GM18520 (cell line): Measurements from ENCODE around the gene KCNMA1.

Experiments
- ATAC-seq: cut with Tn5 transposase; IDR thresholded peaks from one replicate; pipeline ENCODE4 v1.9.1; 2021; ENCODE audit not compliant: unreplicated experiment

KCNMA1 gene

DNA sequence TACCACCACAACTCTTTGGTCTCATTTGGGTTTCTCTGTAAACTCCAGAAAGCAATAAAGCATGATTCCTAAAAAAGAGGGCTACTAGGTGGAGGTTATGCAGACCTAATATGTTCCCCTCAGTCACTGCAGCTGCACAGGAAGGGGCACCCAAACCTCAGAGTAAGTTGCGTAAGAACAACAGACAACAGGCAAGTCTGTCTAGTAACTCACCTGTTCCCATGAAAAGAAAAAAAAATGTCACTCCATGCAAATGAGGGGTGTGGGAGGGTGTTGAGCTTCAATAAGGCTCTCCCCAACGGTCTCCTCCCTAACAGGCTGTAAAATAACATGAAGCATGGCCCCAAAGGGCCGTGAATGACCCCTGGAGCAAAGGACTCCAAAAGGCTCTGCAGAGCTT, 461.4 kb downstream of the KCNMA1 start:
- ATAC-seq = no peak

DNA sequence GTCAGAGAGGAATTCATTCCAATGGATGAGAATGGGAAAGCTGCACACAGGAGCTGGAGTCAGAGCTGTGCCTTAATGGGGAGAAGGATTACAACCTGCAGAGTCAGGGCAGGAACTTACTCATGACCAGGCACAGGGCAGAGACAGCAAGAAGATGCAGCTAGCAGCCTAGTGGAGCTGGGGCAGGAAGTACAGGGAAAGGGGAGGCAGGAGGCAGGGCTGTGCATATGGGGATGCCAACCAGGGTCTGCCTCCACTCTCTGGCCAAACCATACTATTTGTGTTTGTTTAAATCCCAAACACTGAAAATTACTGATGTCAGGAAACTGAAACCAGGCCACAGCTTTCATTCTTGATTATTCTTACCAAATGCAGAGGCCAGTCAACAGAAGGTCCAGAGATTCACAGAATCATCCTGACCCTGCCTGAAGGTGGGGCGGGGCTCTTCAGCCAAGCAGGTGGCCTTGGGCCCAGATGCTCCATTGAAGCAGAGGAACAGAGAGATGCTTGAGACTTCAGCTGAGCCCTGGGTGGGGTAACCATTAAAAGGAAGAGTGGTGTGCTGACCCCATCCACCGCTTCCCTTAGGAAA, 461.9 kb downstream of the KCNMA1 start:
- ATAC-seq = no peak

DNA sequence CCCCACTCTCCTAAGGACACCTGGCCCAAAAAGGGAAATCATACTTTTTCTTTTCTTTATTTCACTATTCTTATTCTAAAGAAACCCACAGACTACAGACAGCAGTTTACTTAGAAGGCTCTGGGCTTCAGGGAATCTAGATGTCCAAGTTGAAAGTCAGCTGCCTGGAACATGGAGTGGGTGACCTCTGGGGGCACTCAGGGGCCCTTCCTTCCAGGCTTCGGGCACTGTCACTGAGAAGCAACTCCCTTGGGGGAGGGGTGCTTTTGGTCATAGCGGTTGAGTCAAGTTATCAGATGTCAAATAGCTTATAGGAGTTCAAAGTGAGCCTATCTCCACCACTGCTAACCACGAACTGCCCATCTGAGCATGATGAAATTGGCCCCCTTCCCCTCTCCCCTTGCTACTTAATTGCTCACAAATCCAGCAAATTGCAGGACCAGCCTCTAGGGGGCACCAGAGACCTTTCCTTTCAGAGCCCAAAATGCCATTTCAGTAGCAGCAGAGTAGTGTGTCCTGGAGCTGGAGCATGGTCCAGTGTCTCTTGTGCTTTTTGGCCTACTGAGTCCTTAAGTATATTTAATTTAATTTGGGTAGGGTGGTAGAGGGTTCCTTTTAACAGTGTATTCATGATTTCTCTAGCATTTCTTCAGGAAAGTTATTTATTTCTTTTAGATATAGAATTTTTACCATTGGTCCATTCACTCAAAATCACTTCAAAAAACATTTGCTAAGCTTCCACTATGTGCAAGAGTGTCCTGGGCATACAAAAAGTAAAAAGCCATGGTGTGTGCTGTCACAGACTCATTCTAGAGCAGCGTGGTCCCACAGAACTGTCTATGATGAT, 463.8 kb downstream of the KCNMA1 start:
- no peak for ATAC-seq

DNA sequence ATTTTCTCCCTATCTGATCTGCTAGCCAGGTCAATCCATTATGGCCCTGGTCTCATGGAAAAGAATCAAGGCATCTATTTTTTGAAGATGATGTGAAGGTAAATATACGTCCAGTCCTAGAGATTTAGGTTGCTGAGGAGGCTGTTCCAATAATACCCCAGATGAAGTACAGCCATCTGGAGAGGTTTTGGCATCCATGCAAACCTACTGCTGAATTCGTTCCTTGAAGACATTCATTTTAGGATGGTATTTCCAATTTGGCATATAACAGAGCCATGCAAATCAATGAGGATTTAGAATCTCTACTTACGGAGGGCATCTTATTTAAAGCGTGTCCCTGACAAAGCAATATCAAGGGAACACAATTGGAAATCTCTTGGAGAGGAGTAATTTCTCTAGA, 465.5 kb downstream of the KCNMA1 start:
- ATAC-seq = no peak

DNA sequence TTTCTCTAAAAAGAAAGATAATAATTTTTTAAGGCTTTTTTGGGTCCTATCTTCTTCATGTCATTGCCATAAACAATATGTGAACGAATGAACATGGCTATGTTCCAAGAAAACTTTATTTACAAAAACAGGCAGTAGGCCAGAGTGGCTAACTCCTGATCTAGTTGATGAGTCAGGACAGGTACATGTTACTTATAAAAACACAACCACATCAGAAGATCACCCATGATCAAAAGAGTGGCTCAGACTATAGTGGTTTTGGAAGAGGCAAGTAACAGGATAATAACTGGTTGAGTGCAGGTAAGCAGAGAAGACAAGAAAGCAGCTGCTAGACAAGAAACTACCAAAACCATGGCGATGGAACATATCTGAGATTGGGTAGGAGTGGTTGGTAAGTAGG, 468.7 kb downstream of the KCNMA1 start:
- ATAC-seq = no peak

DNA sequence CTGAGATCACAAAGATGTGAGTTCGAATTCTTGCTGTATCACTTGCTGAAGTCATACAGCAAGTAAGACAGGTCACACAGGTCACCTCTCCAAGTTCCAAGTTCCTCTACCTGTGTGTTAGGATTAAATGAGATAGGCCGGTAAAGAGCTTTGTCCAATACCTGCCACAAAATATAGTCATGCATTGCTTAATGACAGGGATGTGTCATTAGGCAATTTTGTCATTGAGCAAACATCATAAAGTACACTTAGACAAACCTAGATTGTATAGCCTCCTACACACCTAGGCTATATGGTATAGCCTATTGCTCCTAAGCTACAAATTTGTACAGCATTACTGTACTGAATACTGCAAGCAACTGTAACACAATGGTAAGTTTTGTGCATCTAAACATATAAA, 469.4 kb downstream of the KCNMA1 start:
- ATAC-seq = no peak

DNA sequence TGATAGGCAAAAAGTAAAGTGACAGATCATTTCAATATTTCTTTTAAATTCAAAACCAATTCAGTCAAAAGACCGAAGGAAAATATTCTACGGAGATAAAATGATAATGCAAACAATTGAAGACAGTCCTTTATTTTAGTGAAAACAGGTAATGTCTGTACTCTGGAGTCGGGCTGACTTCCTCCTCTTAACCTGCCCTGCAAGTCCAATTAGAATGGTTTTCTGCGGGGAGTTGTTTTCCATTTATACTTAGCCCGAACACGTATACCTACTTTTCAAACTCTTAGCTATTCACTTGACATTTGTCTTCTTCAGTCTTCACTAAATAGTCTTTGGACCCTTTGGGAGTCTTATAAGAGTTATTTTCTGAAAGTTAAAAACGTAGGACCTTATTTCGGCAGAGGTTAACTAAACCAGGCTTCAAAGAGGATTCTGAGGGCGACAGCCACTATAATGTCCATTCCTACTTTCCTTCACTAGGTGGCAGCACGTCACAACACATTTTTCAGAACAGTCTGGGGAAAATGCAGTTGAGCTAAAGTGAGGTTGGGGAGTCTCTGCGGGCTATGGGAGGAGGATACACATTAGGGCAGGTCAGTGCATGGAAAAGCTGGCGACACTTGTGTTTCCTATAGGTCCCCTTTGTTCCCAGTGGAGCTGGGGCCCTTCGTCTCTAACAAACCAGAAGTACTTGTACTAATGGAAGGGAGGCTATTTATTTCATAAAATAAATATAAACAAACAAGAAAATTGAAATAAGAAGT, 472.0 kb downstream of the KCNMA1 start:
- ATAC-seq = peak; percentile 37

DNA sequence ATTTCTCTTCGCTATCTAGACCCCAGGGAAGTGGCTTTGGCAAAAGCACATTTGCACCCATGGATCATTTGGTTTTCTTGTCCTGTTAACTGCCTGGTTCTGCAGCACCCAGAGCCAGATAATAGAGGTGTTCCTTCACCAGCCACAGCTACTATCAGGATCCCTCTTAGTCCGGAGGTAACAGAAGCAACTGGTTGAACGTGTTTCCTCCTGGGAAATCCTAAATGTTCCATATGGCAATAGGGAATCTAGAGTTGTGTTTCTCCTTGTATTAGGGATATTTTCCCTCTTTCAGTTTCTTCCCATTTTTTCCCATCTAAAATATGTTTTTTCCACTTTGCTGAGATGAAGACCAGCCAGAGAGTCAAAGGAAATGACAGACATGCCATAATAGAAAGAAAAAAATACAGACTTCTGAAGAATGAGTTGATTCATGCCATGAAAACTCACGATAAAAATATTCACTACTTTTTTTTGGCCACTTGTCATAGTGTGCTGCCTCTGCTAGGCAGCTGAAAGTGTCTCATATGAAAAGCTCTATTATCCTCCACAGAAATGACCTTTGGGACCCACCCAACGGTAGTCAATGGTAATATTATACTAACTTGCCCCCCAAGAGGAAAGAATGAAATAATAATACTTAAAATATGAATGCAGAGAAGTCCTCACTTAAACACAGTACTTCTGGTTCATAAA, 472.8 kb downstream of the KCNMA1 start:
- ATAC-seq = no peak

DNA sequence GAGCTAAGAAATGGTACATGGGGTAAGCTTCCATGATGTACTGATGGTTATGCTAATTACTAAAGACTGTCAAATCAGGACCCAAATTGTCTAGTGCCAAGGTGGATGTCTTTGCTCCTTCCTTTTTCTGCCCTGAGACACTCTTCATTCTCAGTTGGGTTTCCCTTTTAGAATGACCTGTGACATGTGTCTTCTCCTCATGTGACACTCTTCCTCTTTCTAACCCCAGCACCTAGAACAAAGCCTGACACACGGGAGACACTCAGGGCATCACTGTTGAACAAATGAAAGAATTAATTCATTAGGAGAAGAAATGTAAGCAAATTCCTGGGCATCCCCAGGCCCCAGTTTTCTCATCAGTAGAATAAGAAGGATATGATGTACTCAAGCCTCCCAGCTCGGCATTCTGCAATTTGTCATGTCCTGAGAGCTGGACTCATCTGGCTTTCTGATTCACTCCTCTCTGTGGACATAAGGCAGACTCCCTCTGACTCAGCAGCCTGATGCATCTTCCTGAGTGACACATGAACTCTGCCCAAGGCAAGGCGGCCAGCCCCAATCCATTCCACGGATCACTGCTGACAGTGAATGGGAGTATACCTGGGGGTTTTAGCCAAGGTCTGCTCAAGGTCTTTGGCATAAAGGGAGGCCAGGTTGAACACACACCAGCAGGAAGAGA, 473.8 kb downstream of the KCNMA1 start:
- no peak for ATAC-seq

DNA sequence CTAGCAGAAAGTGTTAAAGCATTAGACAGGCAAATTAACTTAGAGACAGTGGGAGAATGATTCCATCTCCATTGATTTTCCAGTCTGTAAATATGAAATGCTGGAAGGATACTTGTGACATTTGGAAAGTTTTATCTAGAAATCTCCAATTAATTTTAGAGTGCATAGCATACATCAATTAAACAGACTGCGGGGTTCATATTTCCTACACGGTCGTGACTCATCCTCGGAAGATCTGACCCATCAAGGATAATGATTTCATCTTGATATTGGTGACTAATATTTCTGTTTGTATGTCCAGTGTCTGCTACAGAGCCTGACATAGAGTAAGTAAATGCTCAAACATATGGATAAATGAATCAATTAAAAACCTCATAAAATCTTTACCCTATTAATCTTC, 474.9 kb downstream of the KCNMA1 start:
- ATAC-seq = no peak

DNA sequence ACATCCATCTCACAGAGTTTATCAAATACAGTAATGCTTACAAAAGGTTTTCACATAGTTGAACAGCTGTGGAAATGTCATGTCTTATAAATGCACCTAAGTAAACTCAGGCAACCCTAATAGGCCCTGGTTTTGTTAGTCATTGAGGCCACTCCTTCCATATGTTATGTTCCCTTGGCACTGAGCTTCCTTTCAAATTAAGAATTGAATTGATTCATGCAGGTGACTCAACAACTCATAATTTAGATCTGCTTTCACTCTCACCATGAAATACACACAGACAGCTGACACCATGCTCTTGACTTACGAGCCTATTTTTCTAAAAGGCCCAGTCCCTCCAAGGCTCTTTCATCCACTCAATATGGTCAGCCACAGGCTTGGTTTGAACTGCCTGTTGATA, 476.9 kb downstream of the KCNMA1 start:
- ATAC-seq = no peak

DNA sequence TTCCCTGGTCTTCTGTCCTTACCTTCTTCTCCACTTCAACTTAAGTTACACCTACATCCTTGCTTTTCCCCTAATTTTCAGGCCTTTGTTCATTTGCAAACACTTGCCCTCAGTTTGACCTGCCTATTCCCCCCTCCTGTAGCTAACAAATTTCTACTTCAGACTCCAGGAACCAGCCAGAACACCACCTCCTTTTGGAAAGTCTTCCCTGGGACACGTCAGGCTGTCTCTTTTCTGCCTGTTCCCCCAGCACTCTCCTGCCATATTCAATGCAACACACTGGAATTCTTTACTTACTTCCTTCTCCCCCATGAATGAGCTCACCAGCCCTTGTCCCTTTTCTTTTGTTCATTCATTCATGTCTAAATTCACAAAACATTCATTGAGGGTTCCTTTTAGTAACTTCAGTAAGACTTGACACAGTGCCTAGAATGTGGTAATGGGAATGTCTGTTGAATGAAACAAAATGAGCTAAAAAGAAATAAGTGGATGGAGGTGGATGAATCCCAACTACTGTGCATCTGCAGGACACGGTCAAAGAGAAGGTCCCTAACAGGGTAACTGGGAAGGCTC, 478.0 kb downstream of the KCNMA1 start:
- ATAC-seq = no peak

DNA sequence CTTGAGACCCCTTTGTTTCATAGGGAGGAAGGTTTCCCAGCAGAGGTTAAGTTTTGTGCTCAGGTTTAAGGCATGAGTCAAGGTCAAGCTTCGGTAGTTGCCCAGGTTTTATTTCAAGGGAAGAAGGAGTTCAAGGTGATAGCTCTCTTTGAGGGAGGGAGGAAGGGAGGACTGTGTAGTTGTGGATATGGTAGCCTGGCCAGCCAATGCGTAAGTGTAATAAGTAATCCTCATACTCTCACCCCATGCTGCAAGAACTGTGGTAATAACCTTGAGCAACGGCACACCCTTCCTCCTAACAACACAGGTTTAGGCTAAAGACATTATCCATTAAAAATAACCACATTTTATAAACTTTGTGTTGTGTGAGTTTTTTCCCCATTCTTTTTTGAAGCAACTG, 478.9 kb downstream of the KCNMA1 start:
- ATAC-seq = no peak

DNA sequence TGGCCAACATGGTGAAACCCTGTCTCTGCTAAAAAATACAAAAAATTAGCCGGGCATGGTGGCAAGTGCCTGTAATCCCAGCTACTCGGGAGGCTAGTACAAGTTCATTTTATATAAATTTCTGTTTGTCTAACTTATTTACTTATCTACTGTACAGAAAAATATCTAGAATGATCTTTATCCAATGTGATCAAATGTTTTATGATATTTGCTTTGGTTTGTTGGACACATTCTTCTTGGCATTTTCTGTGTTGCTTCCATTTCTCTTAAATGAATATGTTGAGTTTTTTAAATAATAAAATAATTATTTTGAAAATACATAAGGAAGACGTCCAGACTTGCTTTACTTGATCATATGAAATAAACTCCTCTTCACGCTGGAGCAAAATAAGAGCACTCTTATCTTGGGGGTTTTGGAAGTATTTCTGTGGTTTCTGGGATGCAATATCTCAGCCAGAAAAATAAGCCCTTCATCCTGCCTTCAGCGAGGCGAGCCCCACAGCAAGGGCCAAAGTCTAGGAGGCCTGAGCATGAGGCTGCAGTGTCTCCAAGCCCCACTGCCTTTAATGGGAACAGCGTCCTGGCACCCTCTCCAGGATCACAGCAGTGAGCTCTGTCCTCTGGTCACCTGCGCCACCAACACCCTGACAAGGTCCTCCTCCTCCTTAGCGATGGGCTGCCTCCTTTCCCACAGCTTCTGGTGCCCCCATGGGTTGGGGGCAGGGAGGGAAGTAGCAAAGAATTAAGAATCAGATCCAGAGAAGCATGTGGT, 480.2 kb downstream of the KCNMA1 start:
- no peak for ATAC-seq

DNA sequence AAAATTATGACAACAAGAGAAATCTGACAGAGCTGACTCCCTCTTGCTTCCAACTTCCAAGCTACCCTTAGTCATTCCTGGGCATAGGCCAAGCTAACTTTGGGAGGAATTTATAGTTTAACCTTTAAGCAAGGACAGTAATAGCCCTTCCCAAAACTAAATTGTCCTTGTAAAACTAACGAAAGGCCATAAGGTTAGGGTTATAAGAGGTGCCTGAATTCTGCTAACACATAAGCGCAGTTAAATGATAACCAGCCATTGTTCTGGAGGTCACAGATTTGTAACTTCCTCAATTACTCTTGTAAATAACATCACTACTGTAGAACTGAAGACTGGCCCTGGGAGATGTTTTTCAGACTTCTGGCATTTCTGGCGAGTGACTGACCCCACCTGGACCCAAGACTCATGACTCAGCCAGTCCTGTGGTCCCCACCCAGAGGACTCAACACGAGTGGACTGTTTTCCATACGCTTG, 481.2 kb downstream of the KCNMA1 start:
- no peak for ATAC-seq

DNA sequence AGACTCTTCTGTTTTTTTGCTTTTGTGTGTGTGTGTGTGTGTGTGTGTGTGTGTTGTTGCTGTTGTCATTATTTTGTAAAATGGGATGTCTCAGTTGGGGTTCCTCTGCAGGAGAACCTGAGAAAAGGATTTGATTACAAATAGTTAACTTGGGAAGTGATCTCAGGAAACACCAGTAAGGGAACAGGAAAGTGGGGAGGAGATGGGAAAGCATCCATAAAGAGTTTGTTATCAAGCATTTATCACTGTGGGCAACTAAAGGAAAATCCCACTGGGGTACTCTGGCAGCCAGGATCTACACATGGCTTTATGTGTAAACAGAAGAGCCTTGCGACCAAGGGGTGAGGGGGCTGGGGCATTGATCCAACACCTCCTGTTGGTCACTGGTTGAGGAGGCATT, 485.4 kb downstream of the KCNMA1 start:
- ATAC-seq = no peak

DNA sequence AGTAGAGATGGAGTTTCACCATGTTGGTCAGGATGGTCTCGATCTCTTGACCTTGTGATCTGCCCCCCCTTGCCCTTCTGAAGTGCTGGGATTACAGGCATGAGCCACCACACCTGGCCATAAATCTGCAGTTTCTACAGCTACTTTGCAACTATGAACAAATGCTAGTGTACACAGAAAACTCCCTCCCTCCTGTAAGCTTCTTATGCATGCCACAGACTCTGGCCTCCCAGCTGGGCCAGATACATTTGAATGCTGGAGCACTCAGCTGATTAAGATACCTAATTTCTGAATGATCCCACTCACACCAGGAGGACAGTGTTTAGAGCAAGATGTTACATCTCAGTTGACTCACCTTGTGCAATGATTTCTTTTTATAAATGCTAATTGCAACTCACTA, 486.2 kb downstream of the KCNMA1 start:
- no peak for ATAC-seq

DNA sequence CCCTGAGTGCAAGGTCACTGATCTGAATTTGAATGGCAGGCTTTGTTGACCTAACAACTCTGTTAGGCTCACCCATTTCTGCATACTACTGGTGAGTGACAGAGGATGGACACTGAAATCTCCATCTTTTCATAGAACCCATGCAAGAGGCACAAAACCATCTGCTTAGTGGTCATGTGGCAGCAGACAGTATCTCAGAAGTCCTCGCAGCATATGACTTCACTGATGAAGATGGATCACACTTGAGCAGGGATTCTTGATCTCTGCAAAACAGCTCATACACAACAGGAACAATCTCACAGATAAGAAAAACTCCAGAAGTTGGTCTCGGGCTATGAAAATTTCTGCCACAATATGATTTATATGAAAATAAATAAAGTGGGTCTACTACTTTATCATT, 487.9 kb downstream of the KCNMA1 start:
- ATAC-seq = no peak

DNA sequence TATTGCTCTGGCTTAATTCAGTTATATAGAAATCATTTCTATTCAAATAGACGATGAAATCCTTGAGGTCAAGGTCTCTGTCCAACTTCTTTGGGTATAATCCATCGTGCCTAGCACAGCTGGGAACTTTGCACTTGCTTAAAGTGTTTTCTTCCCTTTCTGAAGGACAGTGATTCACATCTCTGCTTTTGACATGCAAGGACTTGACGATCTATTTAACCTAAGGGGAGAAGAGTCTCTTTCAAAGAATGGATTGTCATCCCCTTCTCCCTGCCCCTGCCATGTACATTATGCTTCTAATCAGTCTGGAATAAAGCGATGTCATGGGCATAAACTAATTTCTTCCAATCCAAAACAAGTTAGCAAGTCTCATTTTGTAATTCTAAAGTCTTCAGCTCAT, 488.6 kb downstream of the KCNMA1 start:
- ATAC-seq = no peak

DNA sequence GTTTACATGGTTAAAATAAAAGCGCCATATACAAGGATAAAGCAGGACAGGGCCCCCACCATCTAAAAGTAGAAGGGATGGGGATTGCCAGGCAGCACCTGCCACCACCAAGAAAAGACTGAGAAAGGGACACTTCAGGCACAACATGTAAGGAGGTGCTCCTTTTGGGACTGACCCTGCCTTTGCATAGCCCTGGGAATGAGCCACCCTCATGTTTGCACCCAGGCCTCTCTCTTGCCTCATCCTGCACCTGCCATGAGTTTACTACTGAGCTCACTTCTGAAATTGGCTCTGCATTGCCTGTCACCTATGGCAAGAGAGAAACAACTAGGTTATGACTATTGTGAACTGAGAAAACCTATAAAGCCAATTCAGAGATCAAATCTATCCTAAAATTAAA, 489.7 kb downstream of the KCNMA1 start:
- ATAC-seq = no peak
